H1 (cell line): ENCODE measurements around the gene CFAP54.

Experiments used
- CEBPB ChIP-seq: IDR thresholded peaks from 2 replicates; pipeline ENCODE4 v1.6.1; 2012; ENCODE audit warnings: low read depth, low read length
- EP300 ChIP-seq, 2 experiments: IDR thresholded peaks; 1 replicate in 1 of 2; 2 replicates in 1 of 2; pipeline ENCODE4 v1.6.1; 2011 to 2012; ENCODE audit warnings: low read depth in 2 of 2, low read length in 2 of 2, mild to moderate bottlenecking in 2 of 2, borderline replicate concordance in 1 of 2, inconsistent platforms in 1 of 2, moderate library complexity in 1 of 2
- EZH2 ChIP-seq: fragments of 200-600 bp; sonication (generic); IDR thresholded peaks from 2 replicates; pipeline ENCODE4 v1.7.1; 2012; ENCODE audit warnings: low read depth, mild to moderate bottlenecking, moderate library complexity, low read length, inconsistent platforms; ENCODE audit not compliant: severe bottlenecking
- HDAC2 ChIP-seq, 2 experiments: fragments of 300-600 bp in 1 of 2; sonication (generic) in 1 of 2; IDR thresholded peaks; 2 replicates each; pipeline ENCODE4 v1.6.1; 2011 to 2012; ENCODE audit warnings: low read depth in 2 of 2, low read length in 2 of 2, mild to moderate bottlenecking in 2 of 2, moderate library complexity in 2 of 2, borderline replicate concordance in 1 of 2, inconsistent platforms in 1 of 2
- HDAC6 ChIP-seq: IDR thresholded peaks from one replicate; pipeline ENCODE4 v1.7.1; 2012; ENCODE audit warnings: low read depth, mild to moderate bottlenecking, inconsistent platforms, low read length, moderate library complexity
- NANOG ChIP-seq: IDR thresholded peaks from 2 replicates; pipeline ENCODE4 v1.6.1; 2011; ENCODE audit warnings: low read length, low read depth, mild to moderate bottlenecking, inconsistent platforms; ENCODE audit not compliant: insufficient read depth, poor library complexity, severe bottlenecking
- RBBP5 ChIP-seq: IDR thresholded peaks from 2 replicates; pipeline ENCODE4 v1.7.1; 2012; ENCODE audit warnings: low read depth, mild to moderate bottlenecking, inconsistent platforms, low read length, moderate library complexity, borderline replicate concordance
- SIN3A ChIP-seq, 2 experiments: IDR thresholded peaks in 1 of 2; conservative IDR thresholded peaks in 1 of 2; 2 replicates each; pipeline ENCODE4 v1.6.1; 2011 to 2012; ENCODE audit warnings: low read length in 2 of 2, improper control_type of control experiment in 1 of 2, low read depth in 1 of 2, mild to moderate bottlenecking in 1 of 2
- SP1 ChIP-seq: IDR thresholded peaks from 2 replicates; pipeline ENCODE4 v1.6.1; 2011; ENCODE audit warnings: low read depth, low read length
- TAF1 ChIP-seq: IDR thresholded peaks from 2 replicates; pipeline ENCODE4 v1.6.1; 2011; ENCODE audit warnings: mild to moderate bottlenecking, low read depth, low read length
- ZNF274 ChIP-seq: IDR thresholded peaks from 2 replicates; pipeline ENCODE4 v1.7.0; 2012; ENCODE audit warnings: low read length, borderline replicate concordance; ENCODE audit errors: extremely low read depth
- TF ChIP-seq, protein P1 (sequence below), 3 experiments: IDR thresholded peaks; 1 replicate in 2 of 3; 2 replicates in 1 of 3; pipeline versions ENCODE4 v1.5.1 to v1.6.1; 2011; ENCODE audit warnings: low read length in 3 of 3, mild to moderate bottlenecking in 3 of 3, inconsistent platforms in 2 of 3, low read depth in 1 of 3, moderate library complexity in 1 of 3; ENCODE audit not compliant: insufficient read depth in 1 of 3; ENCODE audit errors: control extremely low read depth in 1 of 3
- TF ChIP-seq, protein P2 (sequence below): IDR thresholded peaks from 2 replicates; pipeline ENCODE4 v1.6.1; 2012; ENCODE audit warnings: low read length, inconsistent platforms

DNA sequence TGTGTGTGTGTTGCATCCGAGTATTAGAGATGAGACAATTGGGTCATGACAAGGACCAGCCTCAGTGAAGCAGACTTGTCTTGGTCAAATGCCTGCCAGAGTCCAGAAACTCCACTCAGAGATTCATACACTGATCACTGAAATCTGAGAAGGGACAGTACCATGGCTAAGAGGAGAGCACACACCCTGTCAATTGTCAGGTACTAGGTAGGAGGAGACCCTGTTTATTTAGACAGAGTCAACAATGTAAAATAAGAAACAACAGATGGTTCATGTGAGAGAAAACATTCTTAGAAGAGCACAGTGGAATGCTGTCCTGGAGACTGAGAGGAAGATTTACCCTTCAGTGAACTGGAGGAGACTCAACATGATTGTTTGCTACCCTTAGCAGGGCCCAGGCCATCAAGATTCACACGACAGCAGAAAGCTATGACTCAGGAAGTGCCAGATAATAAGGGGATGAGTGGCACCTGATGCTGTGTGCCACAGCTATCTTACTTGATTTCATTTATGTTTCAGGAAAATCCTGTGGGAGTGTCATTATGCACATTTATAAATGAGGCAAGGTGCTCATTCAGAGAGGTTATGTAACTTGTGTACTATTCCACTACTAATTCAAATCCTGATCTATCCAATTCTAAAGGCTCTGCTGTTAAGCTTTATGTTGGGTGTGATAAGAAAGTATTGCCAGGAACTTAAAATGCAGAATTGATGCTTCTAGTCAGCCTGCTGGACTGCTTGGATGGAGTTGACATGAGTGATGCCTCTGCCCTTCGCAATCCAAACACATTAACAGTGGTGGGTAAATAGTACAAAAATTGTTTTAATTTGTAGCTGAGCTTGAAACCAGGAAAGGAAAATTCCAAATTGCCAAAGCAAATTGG lies 281.1 kb downstream of the CFAP54 start:
- no peak for TF ChIP-seq NANOG
- TF ChIP-seq, protein P1, sequence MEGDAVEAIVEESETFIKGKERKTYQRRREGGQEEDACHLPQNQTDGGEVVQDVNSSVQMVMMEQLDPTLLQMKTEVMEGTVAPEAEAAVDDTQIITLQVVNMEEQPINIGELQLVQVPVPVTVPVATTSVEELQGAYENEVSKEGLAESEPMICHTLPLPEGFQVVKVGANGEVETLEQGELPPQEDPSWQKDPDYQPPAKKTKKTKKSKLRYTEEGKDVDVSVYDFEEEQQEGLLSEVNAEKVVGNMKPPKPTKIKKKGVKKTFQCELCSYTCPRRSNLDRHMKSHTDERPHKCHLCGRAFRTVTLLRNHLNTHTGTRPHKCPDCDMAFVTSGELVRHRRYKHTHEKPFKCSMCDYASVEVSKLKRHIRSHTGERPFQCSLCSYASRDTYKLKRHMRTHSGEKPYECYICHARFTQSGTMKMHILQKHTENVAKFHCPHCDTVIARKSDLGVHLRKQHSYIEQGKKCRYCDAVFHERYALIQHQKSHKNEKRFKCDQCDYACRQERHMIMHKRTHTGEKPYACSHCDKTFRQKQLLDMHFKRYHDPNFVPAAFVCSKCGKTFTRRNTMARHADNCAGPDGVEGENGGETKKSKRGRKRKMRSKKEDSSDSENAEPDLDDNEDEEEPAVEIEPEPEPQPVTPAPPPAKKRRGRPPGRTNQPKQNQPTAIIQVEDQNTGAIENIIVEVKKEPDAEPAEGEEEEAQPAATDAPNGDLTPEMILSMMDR (IDR thresholded peaks at IDR 0.05; ENCODE audit: control extremely low read depth in 1 of 3, insufficient read depth in 1 of 3, low read depth in 1 of 3, low read length in 3 of 3): no peak
- no peak for TF ChIP-seq TAF1
- TF ChIP-seq ZNF274: no peak
- no peak for TF ChIP-seq HDAC6
- TF ChIP-seq EP300 (IDR thresholded peaks at IDR 0.05; ENCODE audit: borderline replicate concordance in 1 of 2, low read depth in 2 of 2, low read length in 2 of 2): no peak
- no peak for TF ChIP-seq SIN3A (conservative IDR thresholded peaks at IDR 0.05 in 1 of 2, IDR thresholded peaks at IDR 0.05 in 1 of 2; ENCODE audit: low read depth in 1 of 2, low read length in 2 of 2)
- TF ChIP-seq SP1: no peak
- no peak for TF ChIP-seq EZH2
- no peak for TF ChIP-seq RBBP5
- TF ChIP-seq CEBPB: no peak
- TF ChIP-seq HDAC2 (IDR thresholded peaks at IDR 0.05; ENCODE audit: borderline replicate concordance in 1 of 2, low read depth in 2 of 2, low read length in 2 of 2): no peak
- TF ChIP-seq, protein P2, sequence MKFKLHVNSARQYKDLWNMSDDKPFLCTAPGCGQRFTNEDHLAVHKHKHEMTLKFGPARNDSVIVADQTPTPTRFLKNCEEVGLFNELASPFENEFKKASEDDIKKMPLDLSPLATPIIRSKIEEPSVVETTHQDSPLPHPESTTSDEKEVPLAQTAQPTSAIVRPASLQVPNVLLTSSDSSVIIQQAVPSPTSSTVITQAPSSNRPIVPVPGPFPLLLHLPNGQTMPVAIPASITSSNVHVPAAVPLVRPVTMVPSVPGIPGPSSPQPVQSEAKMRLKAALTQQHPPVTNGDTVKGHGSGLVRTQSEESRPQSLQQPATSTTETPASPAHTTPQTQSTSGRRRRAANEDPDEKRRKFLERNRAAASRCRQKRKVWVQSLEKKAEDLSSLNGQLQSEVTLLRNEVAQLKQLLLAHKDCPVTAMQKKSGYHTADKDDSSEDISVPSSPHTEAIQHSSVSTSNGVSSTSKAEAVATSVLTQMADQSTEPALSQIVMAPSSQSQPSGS: no peak
